Calu3 (cell line): Measurements from ENCODE around the gene AZGP1. TPM values are rescaled to one million over a fixed set of nuclear protein-coding genes. Genes with fewer than 3 reads are reported as not detected.
"Not testable (repeated sequence)": the region's sequence is repeated elsewhere in the genome, so short reads cannot be mapped to it uniquely, and the experiment has no call there.

Source experiments
- BruUV-seq: library from RNA; stranded (reverse); fragments of 400-500 nt; replicated peaks from 2 replicates; lab custom pipeline; 2021; lab: Mats Ljungman, UMichigan
- CTCF ChIA-PET: fragments of 300-600 bp; sonication (Branson Sonifier 250); formaldehyde crosslinking; loops from one replicate; lab custom pipeline; 2022; ENCODE audit warnings: antibody characterized with exemption; lab: Charles Lee
- DNase-seq: peaks from one replicate; pipeline ENCODE4 v3.0.0; 2022
- H3K27ac Mint-ChIP-seq: one replicate; pipeline ENCODE4 v1.8.0; 2022; ENCODE audit warnings: mixed read lengths; ENCODE audit not compliant: unreplicated experiment
- H3K27me3 Mint-ChIP-seq: one replicate; pipeline ENCODE4 v1.8.0; 2022; ENCODE audit warnings: mixed read lengths; ENCODE audit not compliant: unreplicated experiment
- H3K36me3 Mint-ChIP-seq: one replicate; pipeline ENCODE4 v1.8.0; 2022; ENCODE audit warnings: mild to moderate bottlenecking, moderate library complexity, mixed read lengths; ENCODE audit not compliant: insufficient read depth, unreplicated experiment
- H3K4me1 Mint-ChIP-seq: one replicate; pipeline ENCODE4 v1.8.0; 2022; ENCODE audit warnings: mild to moderate bottlenecking, low read depth, mixed read lengths; ENCODE audit not compliant: unreplicated experiment
- H3K4me3 Mint-ChIP-seq: one replicate; pipeline ENCODE4 v1.8.0; 2022; ENCODE audit warnings: mild to moderate bottlenecking, low read depth, moderate library complexity, mixed read lengths; ENCODE audit not compliant: unreplicated experiment
- H3K9me3 Mint-ChIP-seq: one replicate; pipeline ENCODE4 v1.8.0; 2022; ENCODE audit warnings: low read depth, mixed read lengths; ENCODE audit not compliant: unreplicated experiment
- intact Hi-C: fragments of 100-400 bp; cut with micrococcal nuclease; formaldehyde crosslinking; loops from one replicate; pipeline ENCODE4 v1.10.0; 2022; ENCODE audit not compliant: unreplicated experiment
- total RNA-seq: library from RNA; stranded (reverse); gene quantifications from 2 replicates; pipeline ENCODE4 v1.2.3, GENCODE V29; 2022
- TF ChIP-seq, protein P1 (sequence below): fragments of 200-600 bp; IDR thresholded peaks from one replicate; pipeline ENCODE4 v1.8.0; 2022; ENCODE audit warnings: antibody characterized with exemption; ENCODE audit not compliant: unreplicated experiment

Gene AZGP1
- total RNA-seq, 1 experiment from 2014 or later = 25.6 TPM

GRCh38 chr7:99976626-99977025, 795 bp upstream of the AZGP1 start:
- Mint-ChIP-seq H3K9me3 (no peaks in the 10 kb centered on the region), H3K4me1 (peaks cover 28% of the 10 kb centered on the region)

GRCh38 chr7:99974681-99975080, 1.1 kb downstream of the AZGP1 start:
- DNase-seq = no peak
- no peak overlapping the region for H3K4me3 Mint-ChIP-seq
- CTCF ChIA-PET = no interaction called here
- H3K9me3 Mint-ChIP-seq = no peaks in the 10 kb centered on the region
- TF ChIP-seq, protein P1, sequence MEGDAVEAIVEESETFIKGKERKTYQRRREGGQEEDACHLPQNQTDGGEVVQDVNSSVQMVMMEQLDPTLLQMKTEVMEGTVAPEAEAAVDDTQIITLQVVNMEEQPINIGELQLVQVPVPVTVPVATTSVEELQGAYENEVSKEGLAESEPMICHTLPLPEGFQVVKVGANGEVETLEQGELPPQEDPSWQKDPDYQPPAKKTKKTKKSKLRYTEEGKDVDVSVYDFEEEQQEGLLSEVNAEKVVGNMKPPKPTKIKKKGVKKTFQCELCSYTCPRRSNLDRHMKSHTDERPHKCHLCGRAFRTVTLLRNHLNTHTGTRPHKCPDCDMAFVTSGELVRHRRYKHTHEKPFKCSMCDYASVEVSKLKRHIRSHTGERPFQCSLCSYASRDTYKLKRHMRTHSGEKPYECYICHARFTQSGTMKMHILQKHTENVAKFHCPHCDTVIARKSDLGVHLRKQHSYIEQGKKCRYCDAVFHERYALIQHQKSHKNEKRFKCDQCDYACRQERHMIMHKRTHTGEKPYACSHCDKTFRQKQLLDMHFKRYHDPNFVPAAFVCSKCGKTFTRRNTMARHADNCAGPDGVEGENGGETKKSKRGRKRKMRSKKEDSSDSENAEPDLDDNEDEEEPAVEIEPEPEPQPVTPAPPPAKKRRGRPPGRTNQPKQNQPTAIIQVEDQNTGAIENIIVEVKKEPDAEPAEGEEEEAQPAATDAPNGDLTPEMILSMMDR = no peak
- H3K27ac Mint-ChIP-seq = no peak overlapping the region
- no peaks in the 10 kb centered on the region for H3K27me3 Mint-ChIP-seq
- no TSS peak for BruUV-seq
- H3K36me3 Mint-ChIP-seq = peaks cover 13% of the 10 kb centered on the region
- peaks cover 26% of the 10 kb centered on the region for H3K4me1 Mint-ChIP-seq
- intact Hi-C loops = no loop called here

More at GRCh38 chr7:99976626-99977025, 795 bp upstream of the AZGP1 start:
- intact Hi-C loops = no loop called here
- no TSS peak for BruUV-seq
- H3K36me3 Mint-ChIP-seq = peaks cover 8% of the 10 kb centered on the region
- H3K27me3 Mint-ChIP-seq = peaks cover 11% of the 10 kb centered on the region
- no peak for DNase-seq
- CTCF ChIA-PET = no interaction called here
- no peak overlapping the region for H3K4me3 Mint-ChIP-seq
- no peak overlapping the region for H3K27ac Mint-ChIP-seq
- TF ChIP-seq, protein P1 = no peak

DNA sequence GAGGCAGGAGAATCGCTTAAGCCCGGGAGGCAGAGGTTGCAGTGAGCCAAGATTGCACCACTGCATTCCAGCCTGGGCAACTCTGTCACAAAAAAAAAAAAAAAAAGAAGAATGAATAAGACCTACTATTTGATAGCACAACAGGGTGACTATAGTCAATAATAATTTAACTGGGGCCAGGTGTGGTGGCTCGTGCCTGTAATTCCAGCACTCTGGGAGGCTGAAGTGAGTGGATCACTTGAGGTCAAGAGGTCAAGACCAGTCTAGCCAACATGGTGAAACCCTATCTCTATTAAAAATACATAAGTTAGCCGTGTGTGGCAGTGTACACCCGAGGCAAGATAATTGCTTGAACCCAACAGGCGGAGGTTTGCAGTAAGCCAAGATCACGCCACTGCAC, 2.0 kb downstream of the AZGP1 start:
- BruUV-seq, intact Hi-C loops, H3K27me3 Mint-ChIP-seq, H3K27ac Mint-ChIP-seq, H3K9me3 Mint-ChIP-seq, H3K4me3 Mint-ChIP-seq, CTCF ChIA-PET, DNase-seq: not testable (repeated sequence)
- Mint-ChIP-seq H3K36me3 (peaks cover 13% of the 10 kb centered on the region), H3K4me1 (peaks cover 18% of the 10 kb centered on the region)

- BruUV-seq = no TSS peak
These were observed 4.6 kb downstream of the AZGP1 start for GRCh38 chr7:99971242-99971641.

DNA sequence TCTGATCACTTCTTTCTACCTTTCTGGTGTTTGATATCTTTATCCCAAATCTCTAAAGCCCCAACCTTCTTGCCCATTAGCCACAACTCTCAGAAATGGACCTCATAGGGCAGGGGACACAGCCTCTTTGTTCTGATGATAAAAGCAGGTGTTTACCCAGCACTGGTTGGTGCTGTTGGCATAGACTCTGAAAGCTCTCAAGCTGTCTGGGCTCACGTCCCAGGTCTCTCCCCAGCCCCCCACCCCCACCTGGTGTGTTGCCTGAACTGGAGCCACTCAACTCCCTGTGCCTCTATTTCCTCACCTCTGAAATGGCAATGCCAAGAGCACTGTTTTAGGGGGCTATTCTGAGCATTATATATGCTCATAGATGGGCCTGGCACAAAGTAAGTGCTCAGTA, 6.0 kb downstream of the AZGP1 start:
- intact Hi-C loops, H3K36me3 Mint-ChIP-seq, H3K4me3 Mint-ChIP-seq, CTCF ChIA-PET, H3K9me3 Mint-ChIP-seq, DNase-seq, BruUV-seq, H3K27ac Mint-ChIP-seq, H3K4me1 Mint-ChIP-seq: not testable (repeated sequence)
- peaks cover 11% of the 10 kb centered on the region for H3K27me3 Mint-ChIP-seq

More at GRCh38 chr7:99971242-99971641, 4.6 kb downstream of the AZGP1 start:
- intact Hi-C loops = no loop called here
- Mint-ChIP-seq H3K27me3 (no peaks in the 10 kb centered on the region), H3K4me1 (peaks cover 14% of the 10 kb centered on the region), H3K4me3 (no peak overlapping the region), H3K9me3 (no peaks in the 10 kb centered on the region), H3K36me3 (peaks cover 13% of the 10 kb centered on the region), H3K27ac (no peak overlapping the region)
- CTCF ChIA-PET = no interaction called here
- TF ChIP-seq, protein P1 = no peak
- DNase-seq = no peak
